ENCODE data around the gene FLCN. TPM values are rescaled to one million over a fixed set of nuclear protein-coding genes. Genes with fewer than 3 reads are reported as not detected.

FLCN gene
- total RNA-seq, 1 donor = 67.3 TPM

- no peak for TF ChIP-seq CTCF (IDR thresholded peaks at IDR 0.05; ENCODE audit: insufficient read depth, low read length)
- DNase-seq (ENCODE audit: low read depth) = no peak
- no peak overlapping the region for H3K4me3 ChIP-seq (ENCODE audit: low read depth, low read length)
Observed at GRCh38 chr17:17213775-17214174, 23.2 kb downstream of the FLCN start.

GRCh38 chr17:17207998-17208397 lies 29.0 kb downstream of the FLCN start:
- H3K4me3 ChIP-seq (ENCODE audit: low read depth, low read length) = no peak overlapping the region
- no peak for TF ChIP-seq CTCF (IDR thresholded peaks at IDR 0.05; ENCODE audit: insufficient read depth, low read length)
- no peak for DNase-seq (ENCODE audit: low read depth)

- H3K4me3 ChIP-seq (ENCODE audit: low read depth, low read length) = no peak overlapping the region
- TF ChIP-seq CTCF (IDR thresholded peaks at IDR 0.05; ENCODE audit: insufficient read depth, low read length) = no peak
- peak; percentile 28 for DNase-seq (ENCODE audit: low read depth)
Observed at GRCh38 chr17:17206913-17207335, 30.0 kb downstream of the FLCN start.

GRCh38 chr17:17206124-17206912 lies 30.6 kb downstream of the FLCN start, which contains the start of gene PLD6:
TSS of gene PLD6 (minus strand) at chr17:17206333. CDS start at chr17:17206286, 47 bp downstream.
- H3K4me3 ChIP-seq (ENCODE audit: low read depth, low read length) = peak within 1 kb of the TSS; percentile 80
- DNase-seq (ENCODE audit: low read depth) = peak; percentile 73
- TF ChIP-seq CTCF (IDR thresholded peaks at IDR 0.05; ENCODE audit: insufficient read depth, low read length) = no peak

- DNase-seq (ENCODE audit: low read depth) = peak; percentile 54
- no peak for TF ChIP-seq CTCF (IDR thresholded peaks at IDR 0.05; ENCODE audit: insufficient read depth, low read length)
- H3K4me3 ChIP-seq (ENCODE audit: low read depth, low read length) = peak overlapping the region; percentile 80
Observed at GRCh38 chr17:17205368-17206123, 31.4 kb downstream of the FLCN start.

- DNase-seq (ENCODE audit: low read depth) = no peak
- peak overlapping the region; percentile 80 for H3K4me3 ChIP-seq (ENCODE audit: low read depth, low read length)
- no peak for TF ChIP-seq CTCF (IDR thresholded peaks at IDR 0.05; ENCODE audit: insufficient read depth, low read length)
Observed at GRCh38 chr17:17204635-17205231, 32.2 kb downstream of the FLCN start.

Measured in fibroblast of the aortic adventitia (primary cell).